NOMO-1 (cell line): ENCODE results near the gene OBSCN.

ENCODE experiments used
- DNase-seq, 2 experiments: peaks; one replicate each; lab custom pipeline; 2025; ENCODE audit not compliant: unreplicated experiment in 2 of 2; lab: John Stamatoyannopoulos, UW

OBSCN gene

GRCh38 chr1:228350831-228351781, 143.3 kb downstream of the OBSCN start:
- no peak for DNase-seq

GRCh38 chr1:228351850-228352249, 144.0 kb downstream of the OBSCN start:
- no peak for DNase-seq

DNA sequence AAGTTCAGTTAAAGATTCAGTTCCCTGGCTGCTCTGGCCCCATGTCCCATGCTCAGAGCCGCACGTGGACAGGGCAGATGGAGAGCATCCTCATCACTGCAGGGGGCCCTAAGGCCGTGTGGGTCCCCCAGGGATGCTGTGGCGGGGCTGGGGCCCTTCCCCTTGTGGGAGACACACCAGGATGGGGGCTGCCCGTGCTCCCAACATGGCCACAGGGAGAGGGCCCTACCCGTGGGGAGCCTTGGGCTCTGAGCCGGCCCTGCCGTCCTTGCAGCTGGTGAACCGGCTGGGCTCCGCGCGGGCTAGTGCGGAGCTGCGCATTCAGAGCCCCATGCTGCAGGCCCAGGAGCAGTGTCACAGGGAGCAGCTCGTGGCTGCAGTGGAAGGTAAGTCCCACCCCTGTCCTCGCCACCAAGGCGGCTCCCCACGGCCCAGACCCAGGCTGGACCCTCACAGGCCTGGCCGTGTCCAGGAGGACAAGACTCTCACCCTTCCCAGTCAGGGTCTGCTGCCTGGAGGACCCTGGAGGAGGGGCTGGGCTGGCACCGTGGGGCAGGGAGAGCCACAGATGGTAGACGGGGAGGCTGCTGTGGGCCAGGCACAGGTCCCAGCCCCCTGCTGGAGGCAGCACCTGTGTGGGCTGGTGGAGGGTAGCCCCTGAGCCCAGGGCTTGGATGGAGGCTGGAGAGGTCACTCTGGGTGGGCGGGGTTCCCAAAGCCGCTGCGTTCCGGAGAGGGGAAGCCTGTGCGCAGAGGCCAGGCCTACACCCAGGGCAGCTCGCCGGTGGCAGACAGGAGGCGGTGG, 145.0 kb downstream of the OBSCN start:
- no peak for DNase-seq

GRCh38 chr1:228353601-228354371, 145.9 kb downstream of the OBSCN start:
- no peak for DNase-seq

DNA sequence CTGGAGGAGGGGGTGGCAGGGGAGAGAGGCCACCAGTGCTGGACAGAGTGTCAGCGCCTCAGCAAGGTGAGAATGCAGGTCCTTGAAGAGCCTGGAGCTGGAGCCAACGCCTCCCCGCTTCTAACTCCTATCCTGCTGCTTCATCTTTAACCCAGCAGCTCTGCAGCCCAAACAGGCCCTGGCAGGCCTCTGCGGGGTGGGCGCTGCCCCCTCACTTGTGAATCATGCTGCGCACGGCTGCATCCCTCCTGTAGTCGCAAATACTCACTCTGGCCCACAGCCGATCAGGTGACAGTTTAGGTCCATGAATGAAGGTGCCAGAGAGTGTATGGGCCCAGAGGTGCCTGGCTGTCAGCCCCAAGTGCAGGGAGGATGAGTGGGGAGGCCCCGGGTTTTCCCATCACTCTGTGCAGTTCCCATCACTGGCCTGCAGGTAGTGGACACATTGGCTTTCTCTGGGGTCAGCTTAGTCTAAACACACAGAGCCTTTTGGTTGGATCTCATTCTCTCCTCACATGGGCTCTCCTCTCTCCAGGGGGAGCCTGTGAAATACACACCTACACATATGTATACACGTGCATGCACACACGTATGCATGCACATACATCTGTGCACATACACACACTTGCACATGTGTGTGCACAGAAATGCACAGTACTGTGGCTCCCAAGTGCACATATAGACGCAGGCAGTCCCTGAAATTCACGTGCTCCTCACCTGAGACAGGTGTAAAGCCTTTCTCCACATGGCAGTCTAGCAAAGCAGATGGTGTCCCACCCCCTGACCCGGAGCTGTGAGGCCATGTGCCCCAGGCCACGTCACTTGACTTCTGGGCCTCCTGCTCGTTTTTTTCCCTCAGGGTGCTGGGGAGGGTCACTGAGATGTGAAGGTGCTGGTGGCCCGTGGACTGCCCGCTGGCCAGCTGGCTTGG, 146.8 kb downstream of the OBSCN start:
- no peak for DNase-seq

DNA sequence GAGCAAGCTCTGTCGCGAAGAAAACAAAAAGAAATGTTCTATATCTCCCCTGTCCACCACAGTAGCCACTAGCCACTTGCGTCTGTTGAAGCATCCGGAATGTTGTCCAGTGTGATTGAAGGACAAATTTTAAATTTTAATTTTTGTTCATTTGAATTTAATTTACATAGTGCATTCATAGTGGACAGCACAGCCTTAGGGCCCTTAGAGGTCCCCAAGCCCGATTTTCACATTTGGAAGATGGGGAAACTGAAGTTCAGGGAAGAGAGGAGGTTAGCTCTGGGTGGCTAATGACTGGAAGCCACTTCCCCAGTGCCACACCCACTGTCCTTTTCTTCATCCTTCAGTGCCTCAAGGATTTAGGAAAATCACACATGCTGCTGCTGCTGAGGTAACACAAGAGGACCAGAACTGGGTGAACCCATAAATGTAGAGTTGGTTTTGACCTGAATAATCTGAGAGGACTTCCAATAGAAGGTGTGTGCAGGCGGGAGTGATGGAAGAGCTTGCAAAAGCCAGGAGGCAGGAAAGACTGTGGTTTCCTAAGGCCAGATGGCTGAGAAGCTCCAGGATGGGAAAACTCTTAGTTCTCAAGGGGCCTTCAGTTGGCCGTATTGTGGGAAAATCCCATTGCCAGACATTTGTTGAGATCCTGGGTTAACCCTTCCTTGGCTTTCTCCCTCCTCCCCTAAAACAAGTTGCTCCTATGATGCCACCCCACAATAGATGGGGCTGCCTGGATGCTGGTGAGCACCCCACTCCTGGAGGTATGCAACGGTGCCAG, 149.2 kb downstream of the OBSCN start:
- DNase-seq: no peak

GRCh38 chr1:228358039-228358763, 150.4 kb downstream of the OBSCN start:
- no peak for DNase-seq

DNA sequence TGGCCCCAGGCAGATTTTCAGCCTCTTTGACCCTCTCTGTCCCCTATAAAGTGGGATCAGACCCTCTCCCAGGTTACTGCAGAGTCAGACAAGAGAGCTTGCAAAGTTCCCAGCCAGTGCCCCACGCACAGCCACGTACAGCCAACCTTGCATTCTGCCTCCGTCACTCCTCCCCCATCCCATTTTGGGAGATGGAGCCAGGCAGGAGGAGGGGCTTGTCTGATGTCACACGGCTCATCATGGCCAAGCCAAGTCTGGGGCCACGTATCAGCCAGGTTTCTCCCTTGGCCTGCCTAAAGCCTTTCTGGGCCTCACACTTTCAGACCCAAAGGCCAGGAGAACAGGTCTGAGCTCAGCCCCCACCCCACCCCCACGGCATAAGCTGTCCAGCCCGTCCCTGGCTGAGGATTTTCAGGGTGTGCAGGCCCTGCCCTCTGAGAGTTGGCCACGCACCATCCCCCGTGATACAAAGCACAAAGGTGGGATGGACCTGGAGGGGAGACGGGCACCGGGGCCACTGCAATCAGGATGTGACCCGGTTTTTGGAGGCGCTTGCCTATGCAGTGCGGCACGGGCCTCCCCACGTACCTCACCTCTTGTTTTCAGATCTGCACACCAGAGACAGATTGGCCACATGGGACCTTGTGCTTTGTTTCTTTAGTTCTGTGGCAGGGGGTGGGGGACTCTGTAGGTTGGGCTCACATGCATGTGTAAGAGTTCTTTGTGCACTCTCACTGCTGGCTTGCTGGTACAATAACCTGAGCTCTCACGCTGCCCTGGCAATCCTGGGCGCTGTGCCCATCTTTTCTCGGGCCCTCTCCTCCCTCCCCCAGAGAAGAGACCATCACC, 151.1 kb downstream of the OBSCN start:
- DNase-seq: no peak

DNA sequence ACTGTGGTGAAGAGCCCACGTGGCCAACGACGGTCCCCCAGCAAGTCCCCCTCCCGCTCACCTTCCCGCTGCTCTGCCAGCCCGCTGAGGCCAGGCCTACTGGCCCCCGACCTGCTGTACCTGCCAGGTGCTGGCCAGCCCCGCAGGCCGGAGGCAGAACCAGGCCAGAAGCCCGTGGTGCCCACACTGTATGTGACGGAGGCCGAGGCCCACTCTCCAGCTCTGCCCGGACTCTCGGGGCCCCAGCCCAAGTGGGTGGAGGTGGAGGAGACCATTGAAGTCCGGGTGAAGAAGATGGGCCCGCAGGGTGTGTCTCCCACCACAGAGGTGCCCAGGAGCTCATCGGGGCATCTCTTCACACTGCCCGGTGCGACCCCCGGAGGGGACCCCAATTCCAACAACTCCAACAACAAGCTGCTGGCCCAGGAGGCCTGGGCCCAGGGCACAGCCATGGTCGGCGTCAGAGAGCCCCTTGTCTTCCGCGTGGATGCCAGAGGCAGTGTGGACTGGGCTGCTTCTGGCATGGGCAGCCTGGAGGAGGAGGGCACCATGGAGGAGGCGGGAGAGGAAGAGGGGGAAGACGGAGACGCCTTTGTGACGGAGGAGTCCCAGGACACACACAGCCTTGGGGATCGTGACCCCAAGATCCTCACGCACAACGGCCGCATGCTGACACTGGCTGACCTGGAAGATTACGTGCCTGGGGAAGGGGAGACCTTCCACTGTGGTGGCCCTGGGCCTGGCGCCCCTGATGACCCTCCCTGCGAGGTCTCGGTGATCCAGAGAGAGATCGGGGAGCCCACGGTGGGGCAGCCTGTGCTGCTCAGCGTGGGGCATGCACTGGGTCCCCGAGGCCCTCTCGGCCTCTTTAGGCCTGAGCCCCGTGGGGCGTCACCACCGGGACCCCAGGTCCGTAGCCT, 152.0 kb downstream of the OBSCN start:
- no peak for DNase-seq

- DNase-seq: no peak
Measured at GRCh38 chr1:228360533-228361313, 152.9 kb downstream of the OBSCN start.

- no peak for DNase-seq
Measured at GRCh38 chr1:228361314-228362140, 153.7 kb downstream of the OBSCN start.

GRCh38 chr1:228362141-228362883, 154.5 kb downstream of the OBSCN start:
- no peak for DNase-seq

DNA sequence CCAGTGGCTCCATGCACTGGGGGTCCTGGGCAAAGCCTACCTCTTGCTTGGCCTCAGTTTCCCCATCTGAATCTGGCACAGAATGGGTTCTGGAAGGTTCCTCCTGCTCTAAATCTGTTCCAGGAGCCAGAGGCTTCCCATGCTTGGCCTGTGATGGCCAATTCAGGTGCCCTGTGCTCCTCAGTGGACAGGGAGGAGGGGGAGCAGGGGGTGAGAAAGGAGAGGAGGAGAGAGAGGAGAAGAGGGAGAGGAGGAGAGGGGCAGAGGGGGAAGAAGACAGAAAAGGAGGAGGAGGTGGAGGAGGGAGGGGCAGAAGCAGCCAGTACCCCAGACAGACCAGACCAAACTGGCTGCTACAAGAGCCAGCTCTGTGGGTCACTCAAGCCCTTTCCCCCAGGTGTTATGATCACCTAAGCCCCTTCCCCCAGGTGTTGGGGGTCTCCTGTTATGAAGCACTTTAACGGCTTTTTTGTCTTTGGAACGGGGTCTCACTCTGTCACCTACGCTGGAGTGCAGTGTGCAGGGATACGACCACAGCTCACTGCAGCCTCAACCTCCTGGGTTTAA, 155.1 kb downstream of the OBSCN start:
- DNase-seq: no peak

DNA sequence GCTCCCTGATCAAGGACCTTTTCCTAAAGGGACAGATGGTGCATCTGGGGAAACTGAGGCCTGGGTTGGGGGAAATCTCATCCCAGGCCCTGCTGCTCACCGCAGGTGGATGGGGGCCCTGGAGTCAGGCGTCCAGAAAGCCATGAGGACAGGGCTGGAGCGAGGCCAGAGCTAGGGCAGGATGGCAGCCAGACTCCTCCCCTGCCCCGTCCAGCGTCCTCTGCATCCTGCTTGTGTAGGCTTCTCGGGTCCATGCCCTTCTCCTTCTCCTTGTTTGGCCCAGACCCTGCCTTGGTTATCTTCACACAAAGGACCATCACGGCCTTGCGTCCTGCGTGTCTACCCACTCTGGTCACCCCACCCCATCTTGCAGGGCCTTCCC, 155.8 kb downstream of the OBSCN start:
- DNase-seq: no peak
